Stimulated activated CD4-positive, alpha-beta T cell treated with anti-CD3 and anti-CD28 coated beads, Interleukin-4, amount 100 ng/mL, for 24 hours (primary cell): ENCODE results near the gene SLAMF8.
A peak's percentile ranks its signal among the peaks of the same experiment; 100 is the strongest.

Experiments
- DNase-seq: peaks from one replicate; pipeline ENCODE4 v3.0.0-alpha.2; 2020

Gene SLAMF8

DNA sequence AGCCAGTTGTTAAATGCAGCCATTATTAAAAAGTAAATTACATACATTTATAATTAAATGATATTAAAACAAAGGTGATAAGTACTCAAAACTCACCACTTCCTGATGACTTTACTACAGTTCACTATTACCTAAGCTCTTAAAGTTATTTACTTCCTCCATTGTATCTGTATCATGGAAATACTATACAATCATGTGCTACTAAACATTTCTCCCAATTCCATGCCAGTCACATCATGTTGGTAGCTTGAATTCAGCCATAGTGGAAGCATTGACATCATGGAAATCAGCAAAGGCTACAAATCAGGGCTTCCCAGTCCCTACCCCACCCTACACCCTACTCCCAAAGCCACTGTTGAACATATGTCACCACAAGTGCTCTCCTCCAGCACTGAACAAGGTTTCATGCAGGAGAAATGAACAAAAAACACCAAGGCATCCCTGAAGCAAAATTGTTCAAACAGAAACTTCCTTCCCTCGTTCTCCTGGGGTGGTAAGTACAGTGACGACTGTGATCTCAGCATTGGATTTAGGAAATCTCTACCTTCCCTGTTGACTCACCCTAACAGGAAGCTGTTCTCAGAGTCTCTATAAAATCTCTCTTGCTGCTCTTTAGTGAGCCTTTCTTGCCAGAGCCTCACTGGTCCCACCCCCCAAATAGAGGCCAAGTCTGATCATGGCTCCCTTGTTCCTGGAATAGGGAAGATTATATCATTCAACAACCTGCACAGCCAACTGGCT is 23.1 kb downstream of the SLAMF8 start:
- no peak for DNase-seq

DNA sequence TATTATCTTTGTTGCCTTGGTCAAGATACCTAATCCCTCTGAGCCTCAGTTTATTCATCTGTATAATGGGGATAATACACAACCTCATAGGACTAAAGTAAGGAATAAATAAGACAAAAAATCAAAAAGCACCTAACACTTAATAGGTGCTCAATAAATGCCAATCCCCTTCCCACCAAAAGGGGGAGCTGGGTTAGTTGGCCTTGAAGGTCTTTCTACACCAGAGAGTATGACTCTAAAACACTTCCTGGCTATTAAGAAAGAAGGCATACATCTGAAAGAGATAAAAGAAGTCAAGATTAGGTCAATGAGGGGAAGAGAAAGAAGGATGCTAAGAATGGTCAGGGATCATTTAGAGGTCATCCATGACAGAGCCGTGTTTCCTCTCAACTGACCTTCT is 24.7 kb downstream of the SLAMF8 start:
- DNase-seq, result no peak

DNA sequence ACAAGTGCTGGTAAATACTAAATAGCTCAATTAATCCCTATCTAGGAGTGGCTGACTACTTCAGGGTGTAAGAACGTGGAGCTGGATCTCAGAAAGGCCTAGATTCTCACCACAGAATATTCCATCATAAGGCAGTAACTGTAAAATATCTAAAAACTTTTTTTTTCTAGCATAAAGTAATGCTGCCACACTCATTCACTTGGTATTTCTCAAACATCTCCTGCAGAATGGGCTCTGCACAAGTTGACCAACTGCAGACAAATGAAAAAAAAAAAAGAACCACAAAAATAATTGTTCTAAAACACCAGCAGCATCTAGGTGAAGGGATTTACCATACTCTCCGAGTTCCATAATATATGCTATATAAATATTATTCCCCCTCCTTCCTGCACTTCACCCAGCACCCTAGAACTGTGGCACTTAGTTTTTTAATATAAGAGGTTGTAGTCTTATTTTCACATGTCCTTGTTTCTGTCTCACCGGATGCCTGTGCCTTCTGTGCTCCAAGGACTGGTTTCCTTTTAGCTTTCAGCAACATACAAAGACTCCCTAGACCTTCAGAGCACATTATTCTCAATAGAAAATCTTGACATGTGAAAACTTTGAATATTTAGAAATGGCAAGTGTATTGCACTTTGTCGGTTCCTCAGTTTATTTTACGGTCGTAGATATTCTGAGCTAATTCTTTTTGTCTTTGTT is 26.9 kb downstream of the SLAMF8 start:
- no peak for DNase-seq

DNA sequence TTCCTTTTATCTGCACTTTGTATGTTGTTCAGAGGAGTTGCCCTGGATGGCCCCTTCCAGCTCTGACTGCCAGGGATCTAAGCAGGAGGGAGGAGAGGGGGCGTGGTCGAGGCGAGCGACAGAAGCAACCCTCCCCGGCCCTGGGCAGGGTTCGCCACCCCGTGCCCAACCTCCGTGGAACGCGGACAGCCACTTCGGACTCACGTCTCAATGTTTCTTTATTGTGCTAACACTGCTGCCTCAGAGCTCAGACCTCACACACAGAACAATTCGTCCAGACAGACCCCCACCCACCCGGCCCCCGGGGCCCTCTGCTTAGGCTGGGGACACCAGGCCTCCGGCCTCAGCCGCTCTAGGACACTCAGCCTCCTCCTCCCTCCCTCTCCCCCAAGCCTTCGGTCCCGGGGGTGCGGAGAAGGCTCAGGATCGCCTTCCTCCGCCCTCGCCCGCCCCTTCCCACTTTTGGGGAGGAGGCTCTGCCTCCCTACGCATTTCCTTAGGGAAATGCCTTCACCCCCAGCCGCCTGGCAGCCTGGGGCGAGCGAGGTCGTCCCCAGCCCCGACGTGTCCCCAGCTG is 27.5 kb downstream of the SLAMF8 start:
- DNase-seq, result peak; percentile 18

DNA sequence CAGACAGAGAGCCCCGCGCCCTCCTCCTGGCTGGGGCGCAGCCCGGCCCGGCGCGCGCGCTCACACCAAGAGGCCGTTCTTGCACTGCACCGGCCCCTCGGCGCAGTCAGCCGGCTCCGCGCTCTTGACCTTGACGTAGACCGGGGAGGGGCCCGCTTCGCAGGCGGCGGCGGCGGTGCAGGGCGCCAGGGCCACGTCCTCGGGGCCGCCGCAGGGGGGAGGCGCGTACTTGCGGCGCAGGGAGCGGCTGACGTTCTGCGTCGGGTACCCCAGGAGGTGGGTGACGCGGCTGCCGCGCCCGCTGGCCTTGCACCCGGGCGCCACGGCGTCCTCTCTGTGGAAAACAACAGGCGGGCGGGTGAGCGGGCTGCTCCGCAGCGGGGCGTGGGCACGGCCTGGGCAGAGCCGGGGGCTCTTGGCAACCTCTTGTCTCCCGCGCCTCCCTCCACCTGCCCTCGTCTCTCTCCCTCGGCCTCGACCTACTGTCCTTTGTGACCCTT is 28.1 kb downstream of the SLAMF8 start:
- peak; percentile 75 for DNase-seq

DNA sequence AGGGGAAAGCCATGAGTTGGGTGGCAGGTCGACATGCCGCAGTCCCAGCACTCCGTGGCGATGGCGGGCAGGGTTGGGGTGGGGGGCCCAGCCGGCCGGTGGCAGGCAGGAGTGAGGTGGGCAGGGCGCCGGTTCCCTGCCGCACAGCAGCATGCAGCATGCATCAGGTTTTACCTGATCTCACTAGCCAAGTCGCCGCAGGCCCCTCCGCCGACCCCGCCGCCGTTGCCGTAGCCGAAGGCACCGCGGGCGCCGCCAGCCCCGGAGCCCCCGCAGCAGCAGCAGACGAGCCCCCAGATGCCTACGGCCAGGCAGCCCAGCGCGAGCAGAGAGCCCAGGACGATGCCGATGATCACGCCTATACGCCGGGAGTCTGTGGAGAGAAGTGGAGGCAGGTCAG is 29.0 kb downstream of the SLAMF8 start:
- DNase-seq, result no peak

DNA sequence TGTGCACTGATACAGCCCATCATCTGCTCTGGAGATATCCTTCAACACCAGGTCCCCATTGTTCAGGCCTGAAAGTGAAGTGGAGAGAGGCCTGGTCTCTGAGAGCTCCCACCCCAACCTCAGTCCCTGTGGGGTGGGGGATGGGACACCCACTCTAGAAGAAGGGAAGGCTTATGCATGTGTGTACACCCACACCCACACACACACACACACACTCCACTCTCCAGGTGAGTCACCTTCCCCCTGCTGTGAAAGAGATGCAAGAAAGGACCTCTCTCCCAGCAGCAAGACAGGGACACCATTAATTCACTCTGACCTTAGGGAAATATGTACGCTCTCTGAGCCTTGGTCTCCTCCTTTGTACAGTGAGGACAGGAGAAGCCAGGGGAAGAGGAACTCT is 29.9 kb downstream of the SLAMF8 start:
- DNase-seq, result no peak

DNA sequence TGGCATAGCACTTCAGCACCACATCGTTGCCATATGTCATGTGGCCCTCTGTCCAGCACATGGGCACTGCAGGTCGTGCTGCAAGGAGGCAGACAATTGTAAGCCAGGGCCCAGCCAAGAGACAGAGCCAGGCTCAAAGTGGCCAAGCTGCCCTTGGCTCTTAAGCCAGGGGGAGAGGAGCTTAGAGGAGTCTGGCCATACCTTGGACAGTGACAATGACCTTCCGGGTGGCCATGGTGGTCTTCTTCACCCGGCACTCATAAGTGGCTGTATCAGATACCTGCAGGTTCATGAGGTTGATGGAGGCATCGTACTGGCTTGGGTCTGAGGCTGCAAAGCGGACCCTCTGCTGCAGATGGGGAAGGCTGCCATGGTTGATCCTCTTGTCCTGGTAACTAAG is 31.2 kb downstream of the SLAMF8 start:
- no peak for DNase-seq

DNA sequence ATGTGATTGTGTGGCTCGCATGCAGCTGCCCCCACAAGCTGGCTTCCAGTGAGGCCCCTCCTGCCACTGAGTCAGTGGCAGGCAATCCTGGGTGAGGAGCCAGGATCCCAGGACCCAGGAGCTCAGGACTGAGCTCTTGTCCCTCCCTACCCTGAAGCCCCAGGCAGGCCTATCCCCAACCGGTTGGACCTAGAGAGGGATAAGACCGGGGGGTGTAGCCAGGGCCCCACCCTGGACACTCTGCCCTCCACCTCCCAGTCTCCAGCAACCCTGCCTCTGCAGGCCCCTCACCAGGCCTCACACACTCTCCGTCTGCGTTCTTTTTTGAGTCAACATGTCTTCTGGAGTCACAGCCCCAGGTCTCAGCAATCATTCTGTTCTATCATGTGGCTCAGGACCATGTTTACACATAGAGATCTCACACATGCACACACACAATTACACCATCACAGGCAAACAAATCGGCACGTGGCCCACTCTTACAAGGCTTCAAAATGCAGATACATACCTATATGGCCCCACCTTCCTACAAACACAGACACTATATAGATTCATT is 33.2 kb downstream of the SLAMF8 start:
- DNase-seq, result no peak

DNA sequence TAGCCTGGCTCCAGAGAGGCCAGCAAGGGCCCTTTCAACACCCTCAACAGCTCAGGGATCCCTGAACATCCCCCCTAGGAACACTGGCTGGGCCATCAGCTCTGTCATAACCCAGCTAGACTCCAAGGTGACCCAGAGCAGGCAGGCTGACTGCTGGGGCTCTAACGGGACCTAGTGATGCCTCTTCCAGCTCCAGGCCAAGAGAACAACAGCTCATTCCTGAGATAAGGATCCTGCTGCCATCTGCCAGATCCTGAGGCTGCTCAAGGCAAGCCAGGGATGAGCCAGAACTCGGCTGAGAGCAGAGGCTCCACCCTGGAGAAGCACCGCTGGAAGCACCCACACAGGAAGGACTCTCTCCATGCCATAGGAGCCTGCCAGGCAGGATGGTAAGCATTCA is 33.8 kb downstream of the SLAMF8 start:
- no peak for DNase-seq

DNA sequence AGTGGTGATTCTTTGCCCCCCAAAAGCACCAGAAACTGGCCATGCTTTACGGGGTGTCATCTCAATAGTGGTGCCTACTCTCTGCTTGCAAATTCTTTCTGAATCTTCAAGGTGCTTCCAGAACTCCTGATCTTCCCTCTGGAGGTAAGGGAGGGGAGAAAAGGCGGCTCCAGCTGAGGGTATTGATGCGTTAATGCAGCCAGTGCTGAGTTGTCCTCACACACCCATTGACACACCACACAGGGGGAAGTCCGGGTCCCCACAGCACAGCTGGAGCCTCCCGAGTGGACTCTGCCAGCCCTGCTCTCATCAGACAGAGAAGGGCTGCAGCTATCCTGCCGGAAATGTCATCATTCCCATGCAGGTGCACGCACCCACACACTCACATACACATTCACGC is 34.5 kb downstream of the SLAMF8 start:
- no peak for DNase-seq

DNA sequence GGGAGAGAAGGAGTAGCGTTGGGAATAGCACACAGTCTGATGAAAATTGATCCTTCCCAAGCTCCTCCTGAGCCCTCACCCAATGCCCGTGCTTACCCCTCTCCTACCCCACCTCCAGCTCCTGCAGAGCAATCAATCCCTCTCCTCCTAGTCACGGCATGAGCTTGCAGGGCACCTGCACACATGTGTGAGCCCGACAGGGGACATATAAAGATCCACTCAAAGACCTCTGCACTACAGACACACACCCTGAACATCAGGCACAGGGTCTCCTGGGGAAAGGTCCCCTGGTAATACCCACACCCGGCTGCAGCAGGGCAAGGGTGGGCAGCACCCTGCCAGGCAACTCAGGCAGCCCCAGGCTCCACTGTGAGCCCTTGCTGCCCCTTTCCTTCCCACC is 35.4 kb downstream of the SLAMF8 start:
- no peak for DNase-seq

DNA sequence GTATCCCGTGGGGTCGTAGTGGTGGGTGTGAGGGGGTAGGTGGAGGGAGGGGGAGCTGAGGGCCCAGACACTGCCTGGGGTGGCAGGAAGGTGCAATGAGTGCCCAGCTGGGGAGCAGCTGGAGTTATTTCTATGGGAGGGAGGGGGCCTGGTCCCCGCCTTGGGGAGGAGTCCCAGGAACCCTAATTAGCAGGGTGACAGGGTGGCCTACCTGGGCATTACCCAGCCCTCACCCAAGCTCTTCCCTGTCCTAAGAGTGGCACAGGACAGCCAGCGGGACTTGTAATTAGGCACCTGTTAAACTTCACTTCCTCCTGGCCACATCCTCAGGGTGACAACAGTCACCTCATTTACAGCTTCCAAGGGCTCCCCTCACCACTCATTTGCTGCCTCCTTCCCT is 35.9 kb downstream of the SLAMF8 start, which contains the start of gene VSIG8:
TSS of gene VSIG8 (minus strand) at position 101 of the 400 bp plus-strand sequence. CDS start 136 bp downstream, outside the sequence.
- DNase-seq, result no peak

DNA sequence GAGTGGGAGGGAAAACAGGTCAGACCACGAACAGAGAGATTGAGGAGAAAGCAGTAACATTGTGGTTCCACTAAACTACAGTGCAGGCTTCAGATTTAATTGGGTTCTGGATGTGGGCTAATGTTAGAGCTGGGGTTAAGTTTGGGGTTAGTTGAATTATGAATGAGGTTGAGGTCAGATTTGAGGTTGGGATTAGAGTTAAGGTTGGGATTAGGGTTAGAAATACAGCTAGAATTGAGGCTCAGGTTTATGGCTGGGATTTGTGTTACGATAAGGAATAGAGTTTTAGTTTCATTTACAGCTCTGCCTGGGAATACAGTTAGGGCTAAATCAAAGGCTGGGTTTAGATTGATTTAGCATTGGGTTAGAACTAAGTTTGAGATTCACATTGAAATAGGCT is 37.6 kb downstream of the SLAMF8 start:
- DNase-seq, result no peak

DNA sequence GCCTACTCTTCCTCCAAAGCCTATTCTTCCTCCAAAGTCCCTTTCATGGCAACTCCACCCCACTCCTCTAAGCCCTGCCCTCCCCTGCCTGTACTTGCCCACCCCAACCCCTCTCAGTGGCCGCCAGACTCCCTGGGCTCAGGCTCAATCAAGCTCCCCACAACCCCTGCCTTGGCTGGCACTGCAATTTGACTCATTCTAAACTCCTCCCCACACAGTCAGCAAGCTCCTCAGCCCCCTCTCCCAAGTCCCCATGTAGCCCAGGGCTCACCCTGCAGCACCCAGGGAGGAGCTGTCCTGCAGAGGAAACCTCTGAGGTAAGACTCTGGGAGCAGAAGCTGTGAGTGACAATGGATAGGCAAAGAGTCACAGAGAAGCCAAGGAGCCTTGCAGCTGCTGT is 39.4 kb downstream of the SLAMF8 start:
- no peak for DNase-seq

DNA sequence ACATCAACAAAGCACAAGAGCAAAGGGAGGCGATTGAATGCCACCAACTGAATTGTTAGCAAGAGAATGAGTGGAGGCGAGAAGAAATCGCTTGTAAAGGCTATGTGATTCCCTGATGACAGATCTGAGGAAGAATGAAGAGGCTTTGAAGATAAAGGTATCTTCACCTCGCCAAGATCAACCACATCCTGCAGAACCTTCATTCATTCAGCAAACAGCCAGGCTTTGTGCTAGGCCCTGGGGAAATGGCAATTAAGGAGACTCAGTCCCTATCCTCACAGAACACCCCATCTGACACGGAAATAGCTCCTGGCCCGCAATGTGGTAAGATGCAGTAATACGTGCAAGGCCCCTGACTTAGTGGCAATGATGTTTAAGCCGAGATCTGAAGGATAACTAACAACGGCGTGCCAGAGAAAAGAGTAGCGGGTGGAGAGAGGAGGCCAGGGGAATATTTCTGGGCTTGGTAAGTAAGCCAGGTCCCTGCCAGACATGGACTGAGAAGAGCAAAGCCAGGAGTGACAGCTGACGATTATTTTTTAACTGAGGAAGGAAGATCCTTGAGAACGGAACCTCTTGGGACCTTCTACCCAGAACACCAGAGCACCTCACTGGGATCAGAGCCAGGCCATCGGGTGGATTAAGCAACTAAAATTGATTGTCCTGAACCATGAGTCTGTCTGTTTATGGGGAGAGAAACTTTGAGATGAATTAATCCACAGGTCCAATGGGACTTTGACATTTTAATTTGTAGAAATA is 40.4 kb downstream of the SLAMF8 start:
- no peak for DNase-seq

DNA sequence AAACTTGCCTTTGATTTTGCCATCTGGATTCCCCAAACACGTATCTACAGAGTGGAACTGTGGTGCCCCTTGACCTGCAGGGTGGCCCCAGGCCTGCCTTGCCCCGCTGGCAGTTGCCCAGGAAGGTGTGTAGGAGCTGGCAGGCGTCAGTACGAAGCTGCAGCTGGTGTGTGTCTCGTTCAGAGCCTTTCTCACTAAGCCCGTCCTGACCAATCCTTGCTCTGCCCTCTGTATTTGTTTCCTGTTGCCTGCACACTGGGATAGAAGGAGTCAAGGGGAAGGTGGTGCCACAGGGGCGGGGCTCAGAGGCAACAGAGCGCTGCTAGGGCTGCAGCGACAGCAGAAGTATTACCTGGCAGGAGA is 41.0 kb downstream of the SLAMF8 start:
- DNase-seq, result no peak

DNA sequence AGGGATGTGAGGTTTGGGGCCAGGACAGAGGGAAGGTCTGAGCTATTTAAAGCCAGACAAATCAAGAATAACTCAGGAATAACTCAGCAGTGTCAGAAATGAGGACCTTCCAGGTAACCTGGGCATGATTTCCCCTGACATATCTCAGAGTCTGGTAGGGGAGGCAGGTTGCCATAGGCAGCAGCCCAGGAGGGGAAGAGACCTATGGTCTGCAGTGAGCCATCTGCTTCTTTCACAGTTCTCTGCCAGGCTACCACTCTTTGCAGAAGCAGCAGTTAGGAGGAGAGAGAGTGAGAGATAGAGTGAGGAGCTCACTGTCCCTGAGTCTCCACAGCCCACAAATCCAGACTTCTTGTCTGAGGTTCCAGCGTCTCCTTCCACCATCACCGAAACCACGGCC is 42.1 kb downstream of the SLAMF8 start:
- DNase-seq, result no peak

DNA sequence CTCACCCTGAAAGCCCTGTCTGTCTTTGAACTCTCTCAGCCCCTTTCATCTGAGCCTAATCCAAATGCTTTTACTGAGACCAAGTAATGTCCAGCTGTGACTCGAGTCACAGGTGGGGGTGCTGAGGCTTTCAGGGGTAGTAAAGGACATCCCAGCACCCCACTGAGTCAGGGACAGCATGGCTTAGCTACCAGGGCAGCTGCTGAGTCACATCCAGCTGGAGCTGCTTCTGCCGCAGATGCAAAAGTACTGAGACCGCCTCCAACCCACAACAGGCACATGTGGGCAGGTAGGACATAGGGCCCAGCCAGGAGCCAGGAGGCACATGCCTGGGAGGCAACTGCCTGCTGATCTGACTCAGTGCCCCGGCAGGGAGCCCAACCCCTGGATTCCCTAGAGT is 42.5 kb downstream of the SLAMF8 start:
- peak; percentile 7 for DNase-seq

DNA sequence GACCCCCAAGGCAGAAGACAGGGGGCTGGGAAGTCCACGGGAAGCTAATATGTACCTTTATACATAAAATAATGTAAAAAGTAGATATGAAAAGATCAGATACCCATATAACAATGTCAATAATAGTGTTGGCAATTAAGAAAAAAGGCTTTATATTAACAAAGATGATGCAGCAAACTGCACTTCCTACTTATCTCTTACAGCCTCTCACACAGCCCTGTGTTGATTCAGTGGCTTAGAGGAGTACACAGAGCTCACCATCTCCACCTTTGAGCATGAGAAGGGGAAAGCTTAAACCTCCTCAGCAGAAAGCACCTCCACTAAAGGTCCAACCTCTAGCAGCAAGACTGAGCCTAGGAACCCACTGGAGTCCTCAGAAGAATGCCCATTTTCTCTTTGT is 42.9 kb downstream of the SLAMF8 start:
- DNase-seq, result no peak

DNA sequence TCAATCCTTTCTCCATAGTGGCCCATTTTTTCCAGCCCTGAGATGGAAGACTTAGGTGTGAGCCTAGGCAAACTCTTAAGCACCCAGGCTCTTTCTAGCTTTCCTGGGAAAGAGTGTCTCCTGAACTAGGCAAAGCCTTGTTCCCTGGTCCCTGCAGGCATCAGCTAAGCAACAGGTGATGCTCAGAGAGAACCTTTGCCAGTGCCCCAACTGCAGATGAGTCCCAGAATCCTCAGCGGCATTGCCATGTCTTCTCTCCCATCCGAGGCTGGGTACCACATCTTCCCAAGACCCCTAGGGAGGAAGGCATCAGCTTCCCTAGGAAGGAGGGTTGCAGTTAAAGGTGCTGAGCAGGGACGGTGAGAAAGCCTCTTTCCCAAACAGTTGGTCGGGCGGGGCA is 44.0 kb downstream of the SLAMF8 start:
- DNase-seq, result no peak

DNA sequence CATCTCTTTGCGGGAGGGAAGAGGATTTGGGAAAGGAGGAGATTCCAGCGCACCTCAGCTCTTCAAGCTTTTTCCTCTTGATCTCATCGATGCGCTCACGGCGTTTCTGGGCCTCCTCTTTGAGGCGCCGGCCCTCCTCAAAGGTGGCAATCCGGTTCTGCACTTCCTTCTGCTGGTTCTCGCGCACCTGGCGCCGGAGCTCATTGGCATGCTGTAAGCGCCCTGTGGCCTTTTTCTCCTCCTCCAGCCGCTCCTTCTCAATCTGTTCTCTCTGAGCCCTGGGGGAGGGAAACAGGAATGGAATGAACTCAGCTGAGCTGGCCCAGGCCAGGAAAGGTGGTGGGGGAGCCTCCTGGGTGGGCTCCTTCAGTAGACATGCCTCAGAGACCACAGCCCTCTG is 46.2 kb downstream of the SLAMF8 start:
- DNase-seq, result no peak

DNA sequence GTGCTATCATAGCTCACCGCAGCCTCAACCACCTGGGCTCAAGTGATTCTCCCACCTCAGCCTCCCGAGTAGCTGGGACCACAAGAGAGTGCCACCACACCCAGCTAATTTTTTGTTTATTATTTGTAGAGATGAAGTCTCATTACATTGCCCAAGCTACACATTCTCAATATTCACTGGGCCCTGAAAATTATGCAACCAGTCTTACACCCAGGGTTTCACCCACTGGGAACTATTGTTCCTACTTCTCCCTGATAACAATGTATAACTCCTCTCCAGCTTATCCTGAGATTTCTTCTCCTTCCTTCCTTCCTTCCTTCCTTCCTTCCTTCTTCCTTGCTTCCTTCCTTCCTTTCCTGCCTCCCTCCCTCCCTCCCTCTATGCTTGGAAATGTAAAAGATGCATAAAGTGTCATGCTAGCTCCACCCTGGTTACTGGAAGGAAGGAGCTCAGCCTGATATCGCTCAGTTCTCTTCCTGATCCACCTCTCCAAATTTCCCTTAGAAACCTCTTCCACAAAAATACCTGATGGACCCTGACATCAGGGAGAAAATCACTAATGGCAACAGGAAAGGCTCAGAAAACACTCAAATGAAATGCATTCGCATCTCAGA is 47.0 kb downstream of the SLAMF8 start:
- DNase-seq, result no peak
